DND-41 (cell line): ENCODE measurements around the gene CACTIN.

Experiments used
- EZH2 ChIP-seq: IDR thresholded peaks from 3 replicates; pipeline ENCODE4 v1.6.1; 2012; ENCODE audit warnings: borderline replicate concordance, low read depth, mild to moderate bottlenecking, moderate library complexity, low read length, inconsistent platforms; ENCODE audit not compliant: severe bottlenecking
- TF ChIP-seq, protein P1 (sequence below): IDR thresholded peaks from 2 replicates; pipeline ENCODE4 v1.5.1; 2012; ENCODE audit warnings: borderline replicate concordance, low read length, moderate library complexity, mild to moderate bottlenecking; ENCODE audit not compliant: poor library complexity, severe bottlenecking; ENCODE audit errors: extremely low read depth

DNA sequence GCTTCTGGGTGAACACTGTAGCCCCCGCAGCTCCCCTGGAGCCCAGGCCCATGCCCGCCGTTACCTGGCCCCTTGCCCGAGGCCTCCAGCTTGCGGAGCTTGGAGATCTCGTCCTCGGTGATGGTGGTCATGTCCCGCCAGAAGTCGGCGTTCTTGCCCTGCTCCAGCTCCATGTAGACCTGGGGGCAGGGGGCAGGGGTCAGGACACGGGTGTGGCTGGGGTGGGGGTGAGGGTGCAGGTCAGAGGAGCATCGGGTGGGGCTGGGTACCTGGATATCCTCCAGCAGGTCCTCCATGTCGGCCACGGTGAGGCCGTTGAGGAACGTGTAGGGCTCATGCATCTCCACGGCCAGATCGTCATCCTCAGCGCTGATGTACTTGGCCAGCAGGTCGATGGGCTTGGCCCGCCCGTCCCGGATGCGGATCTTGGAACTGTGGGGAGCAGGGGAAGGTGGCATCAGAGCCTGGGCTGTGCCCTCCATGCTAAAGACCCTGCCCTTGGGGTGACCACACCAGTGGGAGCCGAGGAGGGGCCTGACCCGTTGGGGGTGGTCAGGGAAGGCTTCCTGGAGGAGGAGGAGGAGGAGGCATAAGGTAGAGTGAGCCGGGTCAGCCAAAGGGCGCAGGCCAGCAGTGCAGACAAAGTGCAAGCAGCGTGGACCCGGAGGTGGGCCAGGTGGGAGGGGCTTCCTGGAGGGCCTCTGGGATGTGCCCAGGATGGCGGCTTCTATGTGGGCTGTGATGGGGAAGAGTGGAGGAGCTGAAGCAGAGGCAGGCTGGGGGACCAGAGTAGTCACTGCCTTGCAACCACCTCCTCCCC lies 7.6 kb downstream of the CACTIN start:
- TF ChIP-seq, protein P1, sequence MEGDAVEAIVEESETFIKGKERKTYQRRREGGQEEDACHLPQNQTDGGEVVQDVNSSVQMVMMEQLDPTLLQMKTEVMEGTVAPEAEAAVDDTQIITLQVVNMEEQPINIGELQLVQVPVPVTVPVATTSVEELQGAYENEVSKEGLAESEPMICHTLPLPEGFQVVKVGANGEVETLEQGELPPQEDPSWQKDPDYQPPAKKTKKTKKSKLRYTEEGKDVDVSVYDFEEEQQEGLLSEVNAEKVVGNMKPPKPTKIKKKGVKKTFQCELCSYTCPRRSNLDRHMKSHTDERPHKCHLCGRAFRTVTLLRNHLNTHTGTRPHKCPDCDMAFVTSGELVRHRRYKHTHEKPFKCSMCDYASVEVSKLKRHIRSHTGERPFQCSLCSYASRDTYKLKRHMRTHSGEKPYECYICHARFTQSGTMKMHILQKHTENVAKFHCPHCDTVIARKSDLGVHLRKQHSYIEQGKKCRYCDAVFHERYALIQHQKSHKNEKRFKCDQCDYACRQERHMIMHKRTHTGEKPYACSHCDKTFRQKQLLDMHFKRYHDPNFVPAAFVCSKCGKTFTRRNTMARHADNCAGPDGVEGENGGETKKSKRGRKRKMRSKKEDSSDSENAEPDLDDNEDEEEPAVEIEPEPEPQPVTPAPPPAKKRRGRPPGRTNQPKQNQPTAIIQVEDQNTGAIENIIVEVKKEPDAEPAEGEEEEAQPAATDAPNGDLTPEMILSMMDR: no peak
- TF ChIP-seq EZH2: no peak
